ENCODE measurements around the gene MDK. TPM values are rescaled to one million over a fixed set of nuclear protein-coding genes. Genes with fewer than 3 reads are reported as not detected.
A peak's percentile ranks its signal among the peaks of the same experiment; 100 is the strongest.

MDK gene
- total and polyA plus RNA-seq, 2 experiments from 2014 or later: 388 to 477 TPM

DNA sequence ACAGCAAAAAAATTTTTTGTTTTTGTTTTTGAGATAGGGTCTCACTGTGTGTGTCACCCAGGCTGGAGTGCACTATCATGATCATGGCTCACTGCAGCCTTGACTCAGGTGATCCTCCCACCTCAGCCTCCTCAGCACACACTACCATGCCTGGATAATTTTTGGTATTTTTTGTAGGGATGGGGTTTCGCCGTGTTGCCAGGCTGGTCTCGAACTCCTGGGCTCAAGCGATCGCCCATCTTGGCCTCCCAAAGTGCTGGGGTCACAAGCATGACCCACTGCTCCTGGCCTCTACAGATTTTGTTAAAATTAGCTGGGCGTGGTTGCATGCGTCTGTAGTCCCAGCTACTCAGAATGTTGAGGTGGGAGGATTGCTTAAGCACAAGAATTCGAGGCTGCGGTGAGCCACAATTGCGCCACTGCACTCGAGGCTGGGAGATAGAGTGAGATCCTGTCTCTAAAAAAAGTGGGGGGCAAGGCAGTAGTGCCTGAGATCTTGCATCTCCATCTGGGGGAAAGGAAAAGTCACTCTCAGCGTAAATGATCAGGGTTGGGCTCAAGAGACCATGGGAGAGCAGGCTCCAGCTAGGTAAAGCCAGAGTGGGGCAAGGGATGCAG is 44.8 kb upstream of the MDK start:
- H3K27me3 ChIP-seq (ENCODE audit: insufficient read depth): peaks cover 36% of the 10 kb centered on the region
- peaks cover 74% of the 10 kb centered on the region for H3K4me1 Mint-ChIP-seq
- no peak overlapping the region for H3K27ac ChIP-seq (ENCODE audit: low read depth)
- peaks cover 64% of the 10 kb centered on the region for H3K4me1 ChIP-seq (ENCODE audit: insufficient read depth)
- DNase-seq (ENCODE audit: low spot score) (no peak), ATAC-seq (no peak)
- H3K9me2 ChIP-seq (ENCODE audit: insufficient read depth): no peaks in the 10 kb centered on the region
- H3K36me3 Mint-ChIP-seq (ENCODE audit: low read depth): peaks cover 3% of the 10 kb centered on the region; the same call in 2 of the 3 replicates
- no peak overlapping the region for H3K27ac Mint-ChIP-seq
- H3K27me3 Mint-ChIP-seq (ENCODE audit: insufficient read depth, low read depth, poor library complexity): peaks cover 49% of the 10 kb centered on the region
- H3F3A ChIP-seq (replicated peaks; ENCODE audit: low read depth): peaks cover 20% of the 10 kb centered on the region; the same call in 1 of the 2 replicates
- no peaks in the 10 kb centered on the region for H3K9me3 Mint-ChIP-seq
- no peak overlapping the region for H2AFZ ChIP-seq
- no peaks in the 10 kb centered on the region; the same call in 1 of the 2 replicates for H3K36me3 ChIP-seq (ENCODE audit: insufficient read depth)
- no peak for TF ChIP-seq JUNB (IDR thresholded peaks at IDR 0.05; ENCODE audit: unreplicated experiment)
- no peak for TF ChIP-seq ETS1 (IDR thresholded peaks at IDR 0.05)
- TF ChIP-seq, protein P1, sequence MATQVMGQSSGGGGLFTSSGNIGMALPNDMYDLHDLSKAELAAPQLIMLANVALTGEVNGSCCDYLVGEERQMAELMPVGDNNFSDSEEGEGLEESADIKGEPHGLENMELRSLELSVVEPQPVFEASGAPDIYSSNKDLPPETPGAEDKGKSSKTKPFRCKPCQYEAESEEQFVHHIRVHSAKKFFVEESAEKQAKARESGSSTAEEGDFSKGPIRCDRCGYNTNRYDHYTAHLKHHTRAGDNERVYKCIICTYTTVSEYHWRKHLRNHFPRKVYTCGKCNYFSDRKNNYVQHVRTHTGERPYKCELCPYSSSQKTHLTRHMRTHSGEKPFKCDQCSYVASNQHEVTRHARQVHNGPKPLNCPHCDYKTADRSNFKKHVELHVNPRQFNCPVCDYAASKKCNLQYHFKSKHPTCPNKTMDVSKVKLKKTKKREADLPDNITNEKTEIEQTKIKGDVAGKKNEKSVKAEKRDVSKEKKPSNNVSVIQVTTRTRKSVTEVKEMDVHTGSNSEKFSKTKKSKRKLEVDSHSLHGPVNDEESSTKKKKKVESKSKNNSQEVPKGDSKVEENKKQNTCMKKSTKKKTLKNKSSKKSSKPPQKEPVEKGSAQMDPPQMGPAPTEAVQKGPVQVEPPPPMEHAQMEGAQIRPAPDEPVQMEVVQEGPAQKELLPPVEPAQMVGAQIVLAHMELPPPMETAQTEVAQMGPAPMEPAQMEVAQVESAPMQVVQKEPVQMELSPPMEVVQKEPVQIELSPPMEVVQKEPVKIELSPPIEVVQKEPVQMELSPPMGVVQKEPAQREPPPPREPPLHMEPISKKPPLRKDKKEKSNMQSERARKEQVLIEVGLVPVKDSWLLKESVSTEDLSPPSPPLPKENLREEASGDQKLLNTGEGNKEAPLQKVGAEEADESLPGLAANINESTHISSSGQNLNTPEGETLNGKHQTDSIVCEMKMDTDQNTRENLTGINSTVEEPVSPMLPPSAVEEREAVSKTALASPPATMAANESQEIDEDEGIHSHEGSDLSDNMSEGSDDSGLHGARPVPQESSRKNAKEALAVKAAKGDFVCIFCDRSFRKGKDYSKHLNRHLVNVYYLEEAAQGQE (IDR thresholded peaks at IDR 0.05; ENCODE audit: unreplicated experiment): no peak
- TF ChIP-seq EZH2 (IDR thresholded peaks at IDR 0.05; ENCODE audit: low read depth, unreplicated experiment): no peak
- TF ChIP-seq, protein P2, sequence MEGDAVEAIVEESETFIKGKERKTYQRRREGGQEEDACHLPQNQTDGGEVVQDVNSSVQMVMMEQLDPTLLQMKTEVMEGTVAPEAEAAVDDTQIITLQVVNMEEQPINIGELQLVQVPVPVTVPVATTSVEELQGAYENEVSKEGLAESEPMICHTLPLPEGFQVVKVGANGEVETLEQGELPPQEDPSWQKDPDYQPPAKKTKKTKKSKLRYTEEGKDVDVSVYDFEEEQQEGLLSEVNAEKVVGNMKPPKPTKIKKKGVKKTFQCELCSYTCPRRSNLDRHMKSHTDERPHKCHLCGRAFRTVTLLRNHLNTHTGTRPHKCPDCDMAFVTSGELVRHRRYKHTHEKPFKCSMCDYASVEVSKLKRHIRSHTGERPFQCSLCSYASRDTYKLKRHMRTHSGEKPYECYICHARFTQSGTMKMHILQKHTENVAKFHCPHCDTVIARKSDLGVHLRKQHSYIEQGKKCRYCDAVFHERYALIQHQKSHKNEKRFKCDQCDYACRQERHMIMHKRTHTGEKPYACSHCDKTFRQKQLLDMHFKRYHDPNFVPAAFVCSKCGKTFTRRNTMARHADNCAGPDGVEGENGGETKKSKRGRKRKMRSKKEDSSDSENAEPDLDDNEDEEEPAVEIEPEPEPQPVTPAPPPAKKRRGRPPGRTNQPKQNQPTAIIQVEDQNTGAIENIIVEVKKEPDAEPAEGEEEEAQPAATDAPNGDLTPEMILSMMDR (conservative IDR thresholded peaks at IDR 0.05; ENCODE audit: low read depth in 2 of 2): no peak
- no peak for TF ChIP-seq ZNF331 (CRISPR knock-in tag; IDR thresholded peaks at IDR 0.05; ENCODE audit: low read depth)
- no peak for TF ChIP-seq STAT1 (IDR thresholded peaks at IDR 0.05; ENCODE audit: unreplicated experiment)
- TF ChIP-seq POLR2AphosphoS5 (IDR thresholded peaks at IDR 0.05; ENCODE audit: low read depth): no peak
- TF ChIP-seq NANOG (IDR thresholded peaks at IDR 0.05; ENCODE audit: borderline replicate concordance): no peak
- TF ChIP-seq ZNF462 (CRISPR knock-in tag; IDR thresholded peaks at IDR 0.05): no peak
- no peak for TF ChIP-seq EZH2phosphoT487 (IDR thresholded peaks at IDR 0.05; ENCODE audit: unreplicated experiment)
- no peak for TF ChIP-seq ZNF114 (CRISPR knock-in tag; IDR thresholded peaks at IDR 0.05)
- no peak for TF ChIP-seq CREB1 (CRISPR knock-in tag; IDR thresholded peaks at IDR 0.05; ENCODE audit: low read depth)
- H3K4me3 Mint-ChIP-seq: no peak overlapping the region; the same call in 2 of the 3 replicates
- no peak overlapping the region for H3K4me3 ChIP-seq
- no peaks in the 10 kb centered on the region for H4K20me1 ChIP-seq (replicated peaks; ENCODE audit: insufficient read depth)
- no peaks in the 10 kb centered on the region for H3K79me2 ChIP-seq (replicated peaks; ENCODE audit: insufficient read depth)
- H3K4me2 ChIP-seq: peak overlapping the region; percentile 53

All from GM23338 (cell line).